GM08714 (cell line): Measurements from ENCODE around the gene FDPS.
"Not testable (repeated sequence)": the region's sequence is repeated elsewhere in the genome, so short reads cannot be mapped to it uniquely, and the experiment has no call there.

Source experiments
- H3K4me3 ChIP-seq: fragments of 200-500 bp; sonication (Bioruptor generic); 2 replicates; pipeline ENCODE4 v1.5.1; 2014; ENCODE audit warnings: mild to moderate bottlenecking, low read length, inconsistent platforms
- ZNF274 ChIP-seq: IDR thresholded peaks from 2 replicates; pipeline ENCODE4 v1.6.1; 2012; ENCODE audit warnings: mild to moderate bottlenecking, low read depth, low read length

Gene FDPS

DNA sequence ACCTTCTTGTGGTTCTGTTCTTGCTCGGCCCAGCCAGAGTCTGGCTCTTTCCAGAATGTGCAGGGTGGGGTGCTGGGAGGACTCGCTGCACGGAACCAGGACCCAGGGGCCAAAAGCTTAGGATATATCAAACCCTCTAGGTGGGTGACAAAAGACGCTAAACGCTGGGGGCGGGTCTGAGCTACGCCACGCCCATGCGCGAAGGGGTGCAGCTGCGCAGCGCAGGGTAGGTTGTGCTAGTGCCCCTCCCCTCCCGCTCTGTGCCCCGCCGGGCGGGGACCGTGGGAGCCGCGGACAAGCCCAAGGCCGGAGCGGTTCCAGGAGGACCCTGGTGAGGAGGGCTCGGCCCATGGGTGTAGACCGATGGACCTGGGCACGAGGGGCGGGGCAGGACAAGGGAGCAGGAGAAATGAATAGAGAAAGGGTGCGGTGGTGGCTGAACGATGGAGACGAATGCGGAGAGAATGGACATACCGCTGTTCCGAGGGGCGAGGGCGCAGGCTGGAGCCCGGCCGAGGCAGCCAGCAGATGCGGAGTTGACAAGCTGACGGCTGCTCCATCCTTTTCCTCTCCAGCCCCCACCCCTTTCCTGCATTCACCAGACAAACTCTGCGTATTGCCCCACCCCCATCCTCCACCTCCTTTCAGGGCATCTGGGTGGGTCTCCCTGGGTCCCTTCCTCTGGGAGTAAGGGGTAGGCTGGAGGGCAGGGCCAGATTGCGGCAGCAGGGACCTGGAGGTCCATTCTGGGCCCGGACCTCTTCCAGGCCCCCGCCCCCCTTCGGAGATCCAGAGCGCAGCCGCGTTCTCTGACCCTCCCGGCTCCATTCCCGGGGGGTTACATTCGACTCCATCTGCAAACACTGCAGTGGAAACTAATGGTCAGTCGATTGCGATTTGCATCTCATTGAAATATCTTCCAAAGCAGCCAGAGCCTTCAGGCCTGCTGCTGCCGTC, 12.3 kb downstream of the FDPS start, which contains the start of gene RUSC1:
Gene RUSC1, plus strand, starts transcription at position 234 of the 957 bp plus-strand sequence. CDS start 880 bp downstream, outside the sequence.
- no peak within 1 kb of the TSS; the same call in 1 of the 2 replicates for H3K4me3 ChIP-seq

GRCh38 chr1:155321639-155322503, 13.2 kb downstream of the FDPS start:
- TF ChIP-seq ZNF274, result no peak
- H3K4me3 ChIP-seq, result no peak overlapping the region; the same call in 1 of the 2 replicates

More for the DNA sequence above, 12.3 kb downstream of the FDPS start, which contains the start of gene RUSC1:
- no peak for TF ChIP-seq ZNF274

- no peak for TF ChIP-seq ZNF274
Observed at GRCh38 chr1:155322571-155322952, 13.9 kb downstream of the FDPS start.

DNA sequence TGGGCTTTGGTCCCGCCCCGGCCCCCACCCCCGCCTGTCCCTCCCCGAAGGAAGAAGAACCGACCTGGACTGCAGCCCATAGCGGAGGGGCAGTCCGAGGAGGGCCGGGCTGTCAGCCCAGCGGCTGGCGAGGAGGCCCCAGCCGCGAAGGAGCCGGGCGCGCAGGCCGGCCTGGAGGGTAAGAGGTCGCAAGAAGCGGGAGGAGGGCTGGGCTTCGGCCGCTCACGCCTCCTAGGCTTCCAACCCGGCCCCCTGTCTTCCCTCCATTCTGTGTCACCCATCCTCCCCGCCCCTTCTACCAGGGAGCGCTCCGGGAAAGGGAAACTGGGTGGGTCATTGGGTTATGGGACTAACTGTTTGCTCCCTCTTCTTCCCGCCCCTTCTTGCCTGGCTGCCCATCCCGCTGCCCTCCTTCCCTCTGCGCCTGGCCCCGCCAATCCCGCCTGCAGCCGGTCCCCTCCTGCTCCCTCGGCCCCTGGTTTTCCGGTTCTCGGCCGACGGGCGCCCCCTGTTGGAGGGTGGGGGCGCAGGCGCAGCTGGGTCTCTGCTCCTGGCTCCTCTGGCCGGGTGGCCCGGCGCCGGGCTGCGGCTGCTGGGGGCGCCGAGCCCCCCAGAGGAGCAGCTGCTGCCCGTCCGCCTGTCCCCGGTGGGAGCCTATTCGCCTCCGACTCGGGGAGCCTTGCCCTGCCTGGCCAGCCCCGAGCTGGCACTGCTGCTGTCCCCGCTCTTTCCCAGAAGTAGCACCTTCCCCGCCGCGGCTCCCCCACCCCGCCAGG, 14.5 kb downstream of the FDPS start:
- H3K4me3 ChIP-seq, result peak overlapping the region; percentile 77
- no peak for TF ChIP-seq ZNF274

More at GRCh38 chr1:155322571-155322952, 13.9 kb downstream of the FDPS start:
- H3K4me3 ChIP-seq, result peak overlapping the region; percentile 40; the same call in 1 of the 2 replicates

DNA sequence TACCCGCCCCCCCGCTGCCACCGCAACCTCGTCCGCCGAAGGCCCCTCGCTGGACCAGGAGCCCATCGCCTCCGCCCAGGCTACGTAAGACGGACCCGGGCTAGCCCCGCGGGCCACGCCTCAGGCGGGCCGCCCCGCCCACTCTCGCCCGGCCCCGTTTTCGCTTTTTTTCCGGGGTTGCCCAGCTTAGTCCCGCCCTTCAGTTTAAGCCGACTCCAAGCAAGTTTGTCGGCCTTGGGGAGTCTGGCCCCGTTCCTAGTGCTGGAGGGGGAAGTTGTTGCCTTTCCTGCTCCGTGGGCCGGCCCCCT, 15.0 kb downstream of the FDPS start:
- H3K4me3 ChIP-seq, result peak overlapping the region; percentile 77
- no peak for TF ChIP-seq ZNF274

DNA sequence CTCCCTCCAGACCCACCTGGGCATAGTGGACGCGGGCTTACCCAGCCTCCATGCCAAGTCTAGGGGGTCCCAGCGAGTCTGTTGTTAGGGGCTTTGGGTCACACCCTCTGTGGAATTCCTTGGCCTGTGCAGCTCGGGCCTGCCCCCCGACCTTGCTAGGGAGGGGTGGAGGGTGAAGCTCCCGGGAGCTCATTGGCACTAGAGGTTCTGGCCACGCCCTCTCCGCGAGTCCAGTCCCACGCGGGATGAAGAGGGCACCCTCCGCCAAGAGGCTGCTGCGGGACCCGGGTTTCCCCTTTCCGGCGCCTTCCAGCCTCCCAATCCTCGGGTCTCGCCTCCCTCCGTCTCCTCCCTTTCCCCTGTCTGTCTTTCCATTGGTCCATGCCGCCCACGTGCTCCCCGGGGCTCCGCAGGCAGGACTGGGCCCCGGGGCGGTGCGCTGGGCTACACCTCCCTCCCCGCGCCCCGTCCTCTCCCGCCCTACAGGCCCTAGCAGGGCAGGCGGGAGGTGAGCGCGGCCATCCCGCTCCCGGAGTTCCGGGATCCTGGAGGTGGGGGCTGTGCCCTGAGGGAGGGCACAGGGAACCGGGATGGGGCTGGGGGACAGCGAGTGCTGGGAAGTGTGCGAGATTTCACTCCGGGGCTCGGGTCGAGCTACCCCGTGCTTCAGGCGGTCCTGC, 15.5 kb downstream of the FDPS start:
- TF ChIP-seq ZNF274, result no peak
- peak overlapping the region; percentile 77 for H3K4me3 ChIP-seq

- H3K4me3 ChIP-seq, result peak overlapping the region; percentile 77
- no peak for TF ChIP-seq ZNF274
Observed at GRCh38 chr1:155324717-155325602, 16.3 kb downstream of the FDPS start.

- no peak for TF ChIP-seq ZNF274
- peak overlapping the region; percentile 77; the same call in 1 of the 2 replicates for H3K4me3 ChIP-seq
Observed at GRCh38 chr1:155325603-155325893, 16.9 kb downstream of the FDPS start.

DNA sequence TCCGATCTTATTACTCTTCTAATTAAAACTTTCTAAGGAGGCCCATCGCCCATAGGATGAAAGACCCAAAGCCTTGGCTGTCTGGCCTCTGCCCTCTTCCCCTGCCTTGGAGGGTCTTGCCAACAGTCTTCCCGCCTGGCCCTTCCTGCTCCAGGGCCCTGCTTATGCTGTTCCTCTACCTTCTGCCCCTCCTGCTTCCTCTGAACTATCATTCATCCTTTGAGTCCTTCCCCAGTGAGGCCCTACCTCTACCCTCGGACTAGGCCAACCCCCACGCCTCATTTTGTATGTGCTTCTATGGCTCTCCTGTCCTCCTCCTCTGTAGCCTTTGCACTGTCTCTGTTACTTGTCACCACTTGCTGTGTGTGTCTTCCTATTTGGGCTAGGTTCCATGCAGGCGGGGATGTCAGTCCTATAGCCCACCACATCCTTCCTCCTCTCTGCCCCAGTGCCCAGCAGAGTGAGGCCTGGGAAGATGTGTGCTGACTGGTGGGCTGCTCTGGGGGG, 17.4 kb downstream of the FDPS start:
- no peak for TF ChIP-seq ZNF274
- no peak overlapping the region for H3K4me3 ChIP-seq

- no peak for TF ChIP-seq ZNF274
- H3K4me3 ChIP-seq, result no peak overlapping the region
Observed at GRCh38 chr1:155326631-155327037, 18.0 kb downstream of the FDPS start.

DNA sequence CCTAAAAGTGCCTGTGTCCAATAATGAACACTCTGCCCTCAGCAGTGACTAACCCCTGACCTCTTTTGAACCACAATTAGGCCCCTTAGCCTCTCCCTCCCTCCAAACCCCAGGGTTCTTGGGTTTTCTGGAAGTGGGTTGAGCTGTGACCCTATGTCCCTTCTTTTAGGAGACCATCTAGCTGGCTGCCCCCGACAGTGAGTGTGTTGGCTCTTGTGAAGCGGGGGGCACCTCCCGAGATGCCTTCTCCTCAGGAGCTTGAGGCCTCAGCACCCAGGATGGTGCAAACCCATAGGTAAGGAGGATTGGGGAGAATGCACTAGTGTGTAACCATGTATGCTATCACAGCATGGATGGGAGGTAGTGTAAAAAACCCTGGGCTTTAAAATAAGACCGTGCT, 19.3 kb downstream of the FDPS start:
- no peak for TF ChIP-seq ZNF274

DNA sequence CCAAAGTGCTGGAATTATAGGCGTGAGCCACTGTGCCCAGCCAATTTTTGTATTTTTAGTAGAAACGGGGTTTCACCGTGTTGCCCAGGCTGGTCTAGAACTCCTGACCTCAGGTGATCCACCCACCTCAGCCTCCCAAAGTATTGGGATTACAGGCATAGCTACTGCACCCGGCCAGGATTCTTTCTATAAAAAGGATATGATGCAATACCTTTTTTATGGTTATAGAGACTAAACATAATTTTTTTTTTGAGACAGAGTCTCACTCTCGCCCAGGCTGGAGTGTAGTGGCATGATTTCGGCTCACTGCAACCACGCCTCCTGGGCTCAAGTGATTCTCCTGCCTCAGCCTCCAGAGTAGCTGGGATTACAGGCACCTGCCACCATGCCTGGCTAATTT, 20.2 kb downstream of the FDPS start:
- not testable (repeated sequence) for H3K4me3 ChIP-seq

More for the DNA sequence above, 19.3 kb downstream of the FDPS start:
- no peak overlapping the region for H3K4me3 ChIP-seq
